TTC549 (cell line): ENCODE data around the gene TMEM123.

Source experiments
- FAIRE-seq: peaks from 2 replicates; lab custom pipeline; 2012; peaks lifted over from hg19 to GRCh38; lab: Jason Lieb, UNC

Gene TMEM123

DNA sequence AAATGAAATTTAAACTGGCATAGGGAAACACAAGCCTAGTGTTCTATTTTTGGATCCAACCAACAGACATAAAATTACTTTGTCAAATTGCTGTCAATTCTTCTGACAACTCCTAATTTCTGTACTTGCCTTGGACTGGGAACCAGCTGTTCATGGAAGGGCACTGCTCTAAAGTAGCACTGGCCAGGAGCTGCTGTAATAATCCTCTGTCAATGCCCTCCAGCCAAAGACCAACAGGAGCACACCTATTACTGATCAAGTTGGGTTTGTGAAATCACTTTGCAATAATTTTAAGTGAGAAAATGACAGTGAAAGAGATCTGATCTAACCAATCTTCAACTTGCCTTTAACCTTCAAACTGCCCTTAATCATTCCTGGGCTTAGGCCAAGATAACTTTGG, 18.9 kb upstream of the TMEM123 start:
- FAIRE-seq: no peak

DNA sequence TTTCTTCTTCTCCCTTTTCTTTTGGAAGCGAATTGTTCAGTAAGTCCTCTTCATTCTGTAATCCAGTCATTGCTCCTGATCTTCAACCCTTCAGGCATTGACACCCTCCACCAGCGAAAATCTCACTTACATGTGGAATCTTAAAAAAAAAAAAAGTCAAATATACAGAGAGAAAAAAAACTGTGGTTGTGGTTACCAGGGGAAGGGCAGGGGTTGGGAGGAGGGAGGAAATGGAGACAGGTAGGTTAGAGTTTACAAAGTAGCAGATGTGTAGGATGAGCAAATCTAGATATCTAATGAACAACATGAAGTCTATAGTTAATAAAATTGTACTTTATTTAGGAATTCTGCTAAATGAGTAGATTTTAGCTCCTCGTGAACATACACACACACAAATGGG, 17.7 kb upstream of the TMEM123 start:
- FAIRE-seq: no peak

DNA sequence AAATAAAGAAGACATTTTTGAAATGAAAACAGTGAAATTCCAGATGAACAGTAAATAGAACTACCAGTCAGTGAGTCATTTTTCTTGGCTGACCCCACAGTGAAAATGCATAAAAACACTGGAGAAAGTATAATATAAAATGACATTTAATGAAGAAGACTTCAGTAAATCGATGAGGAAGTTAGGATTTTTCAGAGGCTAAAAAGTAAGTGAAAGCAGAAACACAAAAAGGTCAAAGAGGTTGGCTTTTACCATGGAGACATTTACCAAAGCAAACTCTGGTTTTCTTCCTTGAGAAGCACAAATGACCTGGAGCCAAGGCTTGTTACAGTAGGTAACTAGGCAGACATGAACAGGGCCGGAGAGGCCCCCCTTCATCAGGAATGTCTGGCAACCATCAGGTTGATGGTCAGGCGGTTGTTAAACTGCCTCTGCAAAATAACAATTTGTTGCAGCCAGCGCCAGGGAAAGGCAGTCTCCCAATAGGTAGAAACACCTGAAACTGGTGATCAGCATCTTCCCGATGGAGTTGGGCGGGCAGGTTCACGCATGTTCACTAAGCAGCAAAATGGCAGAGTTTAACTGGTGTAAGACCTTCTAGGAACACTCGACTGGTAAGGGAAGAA, 16.7 kb upstream of the TMEM123 start:
- FAIRE-seq: no peak

DNA sequence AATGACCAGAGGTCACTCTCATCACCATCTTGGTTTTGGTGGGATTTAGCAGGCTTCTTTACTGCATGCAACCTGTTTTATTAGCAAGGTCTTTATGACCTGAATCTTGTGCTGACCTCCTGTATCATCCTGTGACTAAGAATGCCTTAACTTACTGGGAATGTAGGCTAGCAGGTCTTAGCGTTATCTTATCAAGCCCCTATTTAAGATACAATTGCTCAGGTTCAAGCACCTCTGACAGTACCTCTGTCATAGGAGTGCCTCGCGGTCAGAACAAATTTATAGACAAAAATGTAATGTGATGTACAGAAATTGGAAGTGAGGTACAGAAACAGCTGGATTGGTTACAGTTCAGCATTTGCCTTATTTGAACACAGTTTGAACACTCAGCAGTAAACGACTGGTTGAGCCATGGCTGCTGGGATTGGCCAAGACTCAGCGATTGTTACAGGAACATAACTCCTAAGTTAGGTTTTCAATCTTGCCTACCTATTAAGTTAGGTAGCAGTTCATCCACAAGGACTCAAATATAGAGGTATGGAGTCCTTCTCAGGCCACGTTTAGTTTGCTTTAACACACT, 16.1 kb upstream of the TMEM123 start:
- no peak for FAIRE-seq

DNA sequence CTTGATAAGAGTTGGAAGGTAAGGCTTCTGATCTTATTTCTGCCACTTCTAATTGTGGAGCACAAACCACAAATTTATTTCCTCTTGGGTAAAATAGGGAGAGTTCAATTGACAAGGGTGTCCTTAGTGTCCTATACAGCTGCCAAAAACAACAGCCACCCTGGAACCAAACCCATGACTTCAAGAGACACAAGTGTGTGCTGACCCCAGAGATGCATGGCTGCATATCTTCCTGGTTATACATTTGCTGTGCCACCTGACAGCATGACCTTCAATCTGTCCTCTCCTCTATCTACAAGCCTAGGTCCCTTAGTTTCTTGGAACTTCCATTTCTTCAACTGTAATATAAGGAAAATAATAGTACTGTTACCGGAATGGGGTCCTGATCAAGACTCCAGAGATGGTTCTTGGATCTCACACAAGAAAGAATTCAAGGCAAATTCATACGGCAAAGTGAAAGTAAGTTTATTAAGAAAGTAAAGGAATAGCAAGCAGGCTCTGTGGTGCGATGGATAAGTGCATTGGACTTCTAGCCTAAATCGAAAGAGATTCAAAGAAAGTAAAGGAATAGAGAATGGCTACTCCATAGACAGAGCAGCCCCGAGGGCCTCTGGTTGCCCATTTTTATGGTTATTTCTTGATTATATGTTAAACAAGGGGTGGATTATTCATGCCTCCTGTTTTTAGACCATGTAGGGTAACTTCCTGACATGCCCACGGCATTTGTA, 15.5 kb upstream of the TMEM123 start:
- no peak for FAIRE-seq

DNA sequence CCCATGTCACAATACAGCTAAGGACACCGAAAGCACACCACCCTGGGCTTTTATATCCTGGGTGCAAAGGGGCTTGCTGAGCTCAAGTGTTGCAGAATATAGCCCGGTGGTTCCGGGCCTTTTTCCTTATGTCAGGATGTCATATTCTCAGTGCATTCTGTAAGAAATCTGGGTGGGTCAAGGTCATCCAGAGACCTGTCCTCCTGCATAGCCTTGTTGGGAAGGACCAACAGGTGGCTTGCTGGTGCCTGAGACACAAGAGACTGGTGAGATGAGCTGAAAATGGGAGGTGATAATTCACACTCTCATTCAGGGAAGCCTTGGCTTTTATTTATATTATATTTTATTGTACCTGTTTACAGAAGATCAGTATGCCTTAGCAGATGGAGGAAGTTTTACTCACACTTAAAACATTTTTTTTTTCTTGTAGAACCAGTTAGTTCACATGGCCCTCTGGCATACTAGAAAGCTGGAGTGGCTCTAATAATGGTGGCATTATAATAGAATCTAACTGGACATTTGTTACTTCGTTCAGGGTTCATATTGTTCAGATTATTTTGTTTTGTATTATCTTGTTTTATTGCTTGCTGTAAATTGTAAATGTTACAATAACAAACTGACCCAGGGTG, 14.6 kb upstream of the TMEM123 start:
- no peak for FAIRE-seq

DNA sequence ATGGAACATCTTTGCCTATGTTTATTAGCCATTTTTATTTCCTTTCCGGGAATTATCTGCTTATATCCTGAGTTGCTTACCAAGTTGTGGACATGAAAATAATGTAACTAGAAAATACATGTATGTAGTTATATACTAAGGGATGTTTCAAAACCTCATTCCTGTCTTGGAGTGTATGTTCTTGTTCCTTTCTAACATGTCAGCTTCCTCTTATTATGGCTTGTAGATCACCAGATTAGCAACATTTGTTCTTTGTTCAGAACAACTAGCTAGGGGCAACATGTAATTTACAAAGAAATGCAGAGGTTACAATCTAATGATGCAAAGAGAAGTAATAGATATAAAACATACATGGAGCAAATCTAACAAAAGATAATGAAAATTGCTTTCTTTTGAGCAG, 13.1 kb upstream of the TMEM123 start:
- no peak for FAIRE-seq

DNA sequence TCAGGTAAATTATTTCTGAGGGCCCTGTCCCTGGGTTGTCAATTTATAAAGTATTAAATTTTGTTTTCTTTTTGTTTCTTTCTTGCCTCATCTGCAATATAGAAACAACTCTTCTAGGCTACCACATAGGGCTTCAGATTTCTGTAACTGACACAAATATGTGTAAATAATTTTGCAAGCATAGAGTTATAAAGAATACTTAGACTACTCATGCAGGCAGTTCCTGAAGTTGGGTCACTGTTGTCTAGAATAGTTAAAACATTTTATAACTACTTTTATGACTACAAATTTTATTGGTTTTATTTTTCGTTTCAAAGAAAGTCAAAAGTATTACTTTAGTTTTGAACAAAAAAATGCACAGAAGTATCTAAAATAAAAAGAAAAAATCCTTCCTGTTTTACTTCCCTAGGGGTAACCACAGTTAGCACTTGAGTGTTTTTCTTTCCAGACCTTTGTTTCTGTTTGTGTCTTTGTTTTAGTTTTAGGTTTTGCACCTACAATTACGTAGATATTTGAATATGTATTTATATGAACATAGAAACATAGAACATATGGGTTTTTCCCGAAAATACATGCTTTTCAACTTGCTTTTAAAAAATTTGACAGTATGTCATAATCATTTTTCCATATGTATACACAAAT, 12.4 kb upstream of the TMEM123 start:
- FAIRE-seq: no peak

DNA sequence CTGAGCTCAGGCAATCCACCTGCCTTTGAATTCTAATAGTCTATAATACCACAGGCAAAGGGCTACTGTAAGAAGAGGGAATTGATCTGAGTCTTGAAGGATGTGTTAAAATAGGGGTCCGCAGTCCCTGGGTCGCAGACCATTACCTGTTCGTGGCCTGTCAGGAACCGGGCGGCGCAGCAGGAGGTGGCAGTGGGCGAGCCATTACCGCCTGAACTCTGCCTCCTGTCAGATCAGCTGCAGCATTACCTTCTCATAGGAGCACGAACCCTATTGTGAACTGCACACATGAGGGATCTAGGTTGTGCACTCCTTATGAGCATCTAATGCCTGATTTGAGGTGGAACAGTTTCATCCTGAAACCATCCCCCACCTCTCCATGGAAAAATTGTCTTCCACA, 11.5 kb upstream of the TMEM123 start:
- FAIRE-seq: no peak

DNA sequence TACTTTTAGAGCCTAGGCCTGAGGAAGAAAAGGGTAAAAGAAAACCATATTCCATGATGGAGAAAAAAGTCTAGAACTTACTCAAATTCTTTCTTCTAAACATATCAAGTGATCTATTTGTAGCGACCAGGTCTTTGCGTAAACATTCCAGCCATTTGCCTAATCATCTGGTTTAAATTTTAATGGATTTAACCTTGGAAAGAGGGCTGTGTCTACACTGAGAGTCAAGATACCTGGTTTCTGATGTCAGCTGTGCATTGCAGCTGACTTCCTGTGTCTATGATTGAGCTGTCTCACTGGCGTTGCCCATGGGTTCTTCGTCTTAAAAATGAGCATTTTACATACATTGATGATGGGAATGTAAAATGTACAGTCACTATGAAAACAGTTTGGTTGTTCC, 10.0 kb upstream of the TMEM123 start:
- FAIRE-seq: no peak

DNA sequence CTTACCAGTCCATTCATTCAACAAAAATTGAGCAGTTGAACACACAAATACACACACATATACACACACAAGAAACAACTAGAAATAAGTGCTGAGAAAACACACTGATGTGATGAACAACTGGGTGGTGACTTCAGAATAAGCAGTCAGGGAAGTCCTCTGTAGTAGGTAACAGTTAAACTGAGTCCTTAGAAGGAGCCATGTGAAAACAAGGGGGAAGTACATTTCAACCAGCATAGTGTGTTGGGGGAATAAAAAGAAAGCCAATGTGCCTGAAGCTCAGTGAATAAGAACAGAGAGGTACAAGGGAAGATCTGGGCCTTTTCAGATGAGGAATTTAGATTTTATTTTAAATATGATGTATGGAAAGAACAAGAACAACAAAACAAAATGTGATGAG, 6.8 kb upstream of the TMEM123 start:
- FAIRE-seq: no peak

DNA sequence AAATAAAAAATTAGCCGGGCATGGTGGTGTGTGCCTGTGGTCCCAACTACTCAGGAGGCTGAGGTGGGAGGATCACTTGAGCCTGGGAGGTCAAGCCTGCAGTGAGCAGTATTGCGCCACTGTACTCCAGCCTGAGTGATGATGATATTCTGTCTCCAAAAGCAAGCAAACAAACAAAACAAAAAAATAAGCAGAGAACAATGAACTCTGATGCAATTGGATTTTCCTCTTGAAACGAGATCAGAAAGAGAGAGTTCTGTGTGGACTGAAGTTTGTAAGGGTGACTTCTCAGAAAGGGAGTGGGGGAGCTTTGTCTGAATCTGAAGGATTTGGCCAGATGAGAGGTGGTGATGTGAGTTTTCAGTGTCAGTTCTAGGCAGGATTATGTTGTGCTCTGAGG, 6.0 kb upstream of the TMEM123 start:
- FAIRE-seq: no peak

DNA sequence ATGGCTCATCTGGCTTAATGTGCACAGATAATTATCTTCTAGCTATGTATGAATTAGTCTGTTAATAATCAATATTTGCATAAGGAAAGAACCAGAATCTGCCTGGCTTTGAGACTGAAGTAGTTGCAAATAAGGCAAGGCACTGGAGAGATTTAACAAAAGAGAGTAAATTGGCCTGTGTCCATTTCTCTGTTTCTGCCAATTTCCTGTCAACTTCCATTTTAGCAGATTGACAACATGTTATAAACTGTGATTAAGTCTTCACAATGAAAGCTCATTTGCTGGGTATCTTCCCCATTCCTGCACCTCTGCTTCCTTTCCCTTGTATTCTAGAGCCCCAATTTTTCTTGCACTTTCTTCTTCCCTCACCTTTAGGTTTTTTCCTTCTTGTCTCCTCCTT, 5.3 kb upstream of the TMEM123 start:
- FAIRE-seq: no peak

DNA sequence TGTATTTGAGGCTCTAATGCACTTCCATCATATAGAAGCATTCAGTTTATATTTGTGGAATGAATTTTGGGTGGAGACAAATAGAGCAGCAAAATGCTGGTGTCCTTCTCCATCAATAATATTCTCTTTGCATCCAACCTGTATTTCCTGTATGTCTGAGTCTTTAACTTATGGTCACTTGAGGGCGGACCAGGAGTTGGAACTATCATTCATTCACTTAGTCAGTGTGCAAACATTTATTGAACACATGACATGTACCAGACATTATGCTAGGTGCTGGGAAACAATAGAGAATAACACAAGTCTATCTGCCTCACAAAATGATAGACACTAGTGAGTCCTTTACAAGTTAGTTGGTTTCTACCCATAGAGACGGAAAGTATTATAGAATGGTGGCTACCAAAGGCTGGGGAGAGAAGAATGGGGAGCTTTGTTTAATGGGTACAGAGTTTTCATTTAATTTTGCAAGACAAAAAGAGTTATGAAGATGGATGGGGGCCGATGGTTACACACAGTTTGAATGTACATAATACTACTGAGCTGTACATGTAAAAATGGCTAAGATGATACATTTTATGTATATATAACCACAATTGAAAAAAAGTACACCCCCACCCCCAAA, 4.6 kb upstream of the TMEM123 start:
- no peak for FAIRE-seq

DNA sequence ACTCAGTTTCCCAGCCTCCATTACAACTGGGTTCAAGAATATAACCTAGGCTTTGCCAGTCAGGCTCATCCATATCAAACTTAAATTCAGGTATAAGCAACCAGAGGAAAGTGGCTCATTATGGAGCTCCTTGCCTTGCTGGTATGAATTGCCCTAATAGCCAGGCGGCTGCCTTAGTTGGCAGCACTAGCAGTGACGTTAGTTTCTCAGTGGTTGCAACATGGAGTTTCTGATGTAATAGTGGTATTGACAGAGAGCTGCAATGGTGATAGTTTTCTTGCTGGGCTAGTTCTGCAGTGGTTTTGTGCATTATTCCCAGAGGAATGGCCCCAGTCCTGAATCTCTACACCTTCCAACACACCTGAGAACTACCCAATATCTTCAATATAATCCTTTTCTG, 3.8 kb upstream of the TMEM123 start:
- FAIRE-seq: no peak

DNA sequence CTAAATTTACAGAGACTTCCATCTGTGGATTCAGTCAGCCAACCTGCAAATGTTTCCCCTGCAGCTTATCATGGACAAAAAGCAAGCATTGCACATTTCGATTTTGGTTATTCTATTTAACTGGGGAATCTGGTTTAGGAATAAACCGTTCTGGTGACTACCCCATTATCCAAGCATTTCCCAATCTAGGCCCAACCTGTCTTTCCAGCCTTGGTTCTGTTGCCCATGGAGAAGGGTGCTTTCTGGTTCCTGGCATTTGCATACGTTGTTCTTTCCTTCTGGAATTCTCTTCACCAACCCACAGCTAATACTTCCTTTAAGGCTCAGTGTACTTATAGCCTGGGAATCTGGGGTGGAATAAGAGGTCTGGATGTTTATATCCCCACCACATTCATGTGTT, 1.4 kb upstream of the TMEM123 start:
- FAIRE-seq: no peak

DNA sequence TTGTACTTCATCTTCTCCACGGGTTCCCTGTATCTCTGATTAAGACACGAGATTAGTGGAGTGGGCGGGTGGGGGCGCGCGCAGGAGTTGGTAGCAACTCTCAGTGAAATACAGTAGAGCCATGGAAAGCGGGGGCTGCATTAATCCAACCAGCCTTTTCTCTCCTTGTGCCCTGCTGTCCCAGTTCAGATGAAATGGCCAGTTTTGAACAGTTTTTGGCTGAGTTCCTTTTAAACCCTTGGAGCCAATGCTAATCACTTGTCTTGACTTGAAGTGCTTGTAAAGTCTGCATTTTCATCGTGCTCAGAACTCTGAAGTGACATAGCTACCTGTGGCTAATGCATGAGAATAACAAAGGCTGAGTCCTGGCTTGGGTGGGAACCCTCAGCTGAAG, 734 bp upstream of the TMEM123 start:
- FAIRE-seq: no peak

DNA sequence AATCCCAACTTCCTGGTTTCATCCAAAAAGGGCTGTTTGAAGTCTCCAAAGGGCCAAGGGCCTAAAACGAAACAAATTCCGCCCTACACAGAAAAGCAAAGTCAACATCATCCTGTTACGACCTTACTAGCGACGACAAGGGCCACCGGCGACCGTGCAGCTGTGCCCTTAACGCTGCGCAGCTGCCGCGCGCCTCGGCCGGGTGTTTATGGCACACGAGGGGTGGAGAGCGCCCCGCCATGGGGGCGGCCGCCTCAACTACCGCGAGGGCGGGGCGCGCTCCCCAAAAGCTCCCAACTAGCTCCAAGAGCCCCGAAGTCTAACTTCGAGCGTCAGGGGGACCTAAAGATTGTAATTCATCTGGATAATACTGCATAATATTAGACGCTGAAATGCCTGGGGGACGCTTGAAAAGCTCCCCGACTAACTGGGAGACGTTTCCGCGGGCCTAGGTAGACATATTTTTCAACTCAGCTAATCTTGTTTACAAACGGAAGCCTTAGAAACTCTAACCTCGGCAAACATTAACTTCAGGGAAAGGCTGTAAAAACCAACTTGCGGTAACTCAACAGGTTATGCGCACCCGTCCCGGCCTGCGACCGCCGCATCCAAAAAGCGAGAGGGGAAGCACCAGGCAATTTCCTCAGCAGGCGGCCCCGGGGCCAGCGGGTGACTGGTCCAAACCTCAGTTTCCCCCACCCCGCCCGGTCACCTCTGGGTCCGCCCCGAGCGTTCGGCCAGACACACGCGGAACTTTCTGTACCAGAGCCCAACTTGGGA, 694 bp downstream of the TMEM123 start:
- FAIRE-seq: no peak

DNA sequence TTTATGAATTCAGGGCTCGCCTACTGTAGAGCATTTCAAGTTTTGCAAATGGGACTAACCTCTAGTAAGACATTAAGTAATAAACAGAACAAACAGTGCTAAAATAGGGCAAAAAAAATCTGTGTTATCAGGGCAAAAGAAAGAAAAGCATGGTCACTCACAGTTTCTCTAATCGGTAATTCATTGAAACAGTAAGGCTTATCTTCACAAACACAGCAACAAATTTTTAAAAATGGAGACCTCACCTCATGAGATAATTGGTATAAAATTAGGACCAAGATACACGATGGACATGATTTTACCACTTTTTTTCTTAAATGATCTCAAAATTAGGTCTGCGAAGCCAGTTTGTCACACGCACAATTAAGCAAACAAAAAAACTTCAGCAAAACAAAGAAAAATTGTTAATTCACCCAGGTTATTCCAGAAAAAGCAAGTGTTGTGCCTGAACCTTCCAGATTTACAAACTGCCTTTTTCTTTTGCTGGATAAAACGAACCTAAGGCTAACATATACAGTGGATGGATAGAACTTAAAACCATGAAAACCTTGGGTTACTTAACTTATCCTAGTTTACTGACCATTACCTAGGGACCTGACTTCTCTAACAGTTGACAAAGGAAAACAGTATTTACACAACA, 1.4 kb downstream of the TMEM123 start:
- no peak for FAIRE-seq

DNA sequence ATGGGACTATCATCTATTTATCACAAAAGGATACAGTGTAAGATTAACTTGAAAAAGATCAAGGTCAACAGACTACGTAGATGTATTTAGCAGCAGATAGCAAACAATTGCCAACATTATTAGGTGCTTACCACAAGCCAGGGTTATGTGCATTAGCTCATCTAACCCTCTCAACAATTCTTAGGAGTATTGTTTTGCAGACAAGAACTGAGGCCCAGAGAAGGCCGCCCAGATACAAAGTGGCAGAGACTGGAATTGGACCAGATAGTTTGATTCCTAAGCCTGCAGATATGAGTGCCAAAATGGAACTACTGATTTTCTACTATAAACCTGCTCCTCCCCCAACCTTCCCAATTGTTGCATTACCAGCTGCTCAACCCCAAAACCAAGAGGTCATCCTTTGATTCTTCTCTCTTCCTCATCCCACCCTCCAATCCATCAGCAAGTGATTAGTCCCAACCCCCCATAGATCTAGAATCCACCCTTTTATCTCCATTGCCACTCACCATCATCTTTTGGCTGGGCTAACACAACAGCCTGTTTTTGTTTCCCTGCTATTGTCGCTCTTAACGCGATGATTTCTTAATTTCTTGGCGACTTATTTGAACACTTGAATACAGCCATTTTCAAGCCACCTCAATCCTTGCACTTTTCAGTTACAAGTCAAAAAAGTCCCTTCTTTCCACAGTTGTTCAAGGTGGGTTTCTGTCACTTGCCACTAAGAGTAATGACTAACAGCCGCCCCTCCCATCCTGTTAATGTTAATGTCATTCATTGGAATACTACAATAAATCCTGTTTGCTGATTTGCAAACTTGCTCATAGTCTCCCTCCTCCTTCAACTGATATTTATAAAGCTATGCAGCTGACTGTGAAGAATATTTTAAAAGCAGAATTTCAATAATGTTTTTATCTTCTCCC, 2.7 kb downstream of the TMEM123 start:
- FAIRE-seq: no peak
